NB4 (cell line): ENCODE results near the gene PYGM.

Source experiments
- DNase-seq: peaks from one replicate; pipeline ENCODE4 v3.0.0; 2010; ENCODE audit warnings: low read depth
- H3K4me3 ChIP-seq: one replicate; pipeline ENCODE4 v1.5.1; 2011; ENCODE audit warnings: mild to moderate bottlenecking, low read depth, low read length, moderate library complexity
- MYC ChIP-seq: IDR thresholded peaks from 2 replicates; pipeline ENCODE4 v1.6.1; 2011; ENCODE audit warnings: low read depth, low read length
- POLR2A ChIP-seq: IDR thresholded peaks from 2 replicates; pipeline ENCODE4 v1.6.1; 2011; ENCODE audit warnings: mild to moderate bottlenecking; ENCODE audit not compliant: insufficient read length; ENCODE audit errors: extremely low read depth
- TF ChIP-seq, protein P1 (sequence below): IDR thresholded peaks from 2 replicates; pipeline ENCODE4 v1.6.1; 2011; ENCODE audit warnings: low read depth, low read length
- TF ChIP-seq, protein P2 (sequence below): IDR thresholded peaks from one replicate; pipeline ENCODE4 v1.5.1; 2012; ENCODE audit warnings: low read depth, low read length

The PYGM gene

DNA sequence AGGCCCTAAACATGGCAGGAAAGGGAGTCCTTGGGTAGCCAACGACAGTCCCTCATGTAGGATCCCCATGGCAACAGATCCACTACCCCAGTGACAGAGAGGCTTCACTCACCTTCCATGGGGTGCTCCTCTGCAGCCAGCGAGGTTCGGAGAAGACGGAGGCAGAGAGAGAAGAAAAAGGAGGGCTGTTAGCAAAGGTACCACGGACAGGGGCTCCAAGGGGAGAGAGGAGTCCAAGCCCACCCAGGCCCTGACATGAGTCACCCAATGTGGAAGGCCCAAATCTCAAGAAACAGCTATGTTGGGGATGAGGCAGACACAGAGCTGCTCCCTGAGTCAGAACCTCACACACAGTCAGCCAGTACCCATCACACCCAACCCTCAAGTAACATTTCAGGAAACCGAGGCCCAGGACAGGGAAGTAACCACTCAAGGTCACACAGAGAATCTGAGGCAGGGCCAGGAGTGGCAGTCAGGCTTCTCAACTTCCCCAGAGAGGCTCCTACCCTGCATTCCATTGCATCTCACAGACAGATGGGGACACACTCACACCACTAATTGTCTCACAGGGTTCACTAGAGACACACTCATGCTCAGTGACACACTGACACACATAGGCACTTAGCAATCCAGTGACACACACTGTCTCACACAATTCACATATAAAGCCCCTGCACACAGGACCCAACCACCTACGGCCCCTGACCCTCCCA lies 62.0 kb downstream of the PYGM start:
- DNase-seq = no peak
- TF ChIP-seq POLR2A (no peak), MYC (no peak)
- TF ChIP-seq, protein P1, sequence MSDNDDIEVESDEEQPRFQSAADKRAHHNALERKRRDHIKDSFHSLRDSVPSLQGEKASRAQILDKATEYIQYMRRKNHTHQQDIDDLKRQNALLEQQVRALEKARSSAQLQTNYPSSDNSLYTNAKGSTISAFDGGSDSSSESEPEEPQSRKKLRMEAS = no peak
- TF ChIP-seq, protein P2, sequence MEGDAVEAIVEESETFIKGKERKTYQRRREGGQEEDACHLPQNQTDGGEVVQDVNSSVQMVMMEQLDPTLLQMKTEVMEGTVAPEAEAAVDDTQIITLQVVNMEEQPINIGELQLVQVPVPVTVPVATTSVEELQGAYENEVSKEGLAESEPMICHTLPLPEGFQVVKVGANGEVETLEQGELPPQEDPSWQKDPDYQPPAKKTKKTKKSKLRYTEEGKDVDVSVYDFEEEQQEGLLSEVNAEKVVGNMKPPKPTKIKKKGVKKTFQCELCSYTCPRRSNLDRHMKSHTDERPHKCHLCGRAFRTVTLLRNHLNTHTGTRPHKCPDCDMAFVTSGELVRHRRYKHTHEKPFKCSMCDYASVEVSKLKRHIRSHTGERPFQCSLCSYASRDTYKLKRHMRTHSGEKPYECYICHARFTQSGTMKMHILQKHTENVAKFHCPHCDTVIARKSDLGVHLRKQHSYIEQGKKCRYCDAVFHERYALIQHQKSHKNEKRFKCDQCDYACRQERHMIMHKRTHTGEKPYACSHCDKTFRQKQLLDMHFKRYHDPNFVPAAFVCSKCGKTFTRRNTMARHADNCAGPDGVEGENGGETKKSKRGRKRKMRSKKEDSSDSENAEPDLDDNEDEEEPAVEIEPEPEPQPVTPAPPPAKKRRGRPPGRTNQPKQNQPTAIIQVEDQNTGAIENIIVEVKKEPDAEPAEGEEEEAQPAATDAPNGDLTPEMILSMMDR = no peak

More for the DNA sequence above, 62.0 kb downstream of the PYGM start:
- no peak overlapping the region for H3K4me3 ChIP-seq
